GOT3 (cell line): ENCODE measurements around the gene IRF6.

Experiments used
- DNase-seq: peaks from one replicate; lab custom pipeline; 2025; ENCODE audit warnings: mixed read lengths; lab: John Stamatoyannopoulos, UW

The IRF6 gene

GRCh38 chr1:209790286-209791193, 15.4 kb downstream of the IRF6 start:
- DNase-seq: no peak

DNA sequence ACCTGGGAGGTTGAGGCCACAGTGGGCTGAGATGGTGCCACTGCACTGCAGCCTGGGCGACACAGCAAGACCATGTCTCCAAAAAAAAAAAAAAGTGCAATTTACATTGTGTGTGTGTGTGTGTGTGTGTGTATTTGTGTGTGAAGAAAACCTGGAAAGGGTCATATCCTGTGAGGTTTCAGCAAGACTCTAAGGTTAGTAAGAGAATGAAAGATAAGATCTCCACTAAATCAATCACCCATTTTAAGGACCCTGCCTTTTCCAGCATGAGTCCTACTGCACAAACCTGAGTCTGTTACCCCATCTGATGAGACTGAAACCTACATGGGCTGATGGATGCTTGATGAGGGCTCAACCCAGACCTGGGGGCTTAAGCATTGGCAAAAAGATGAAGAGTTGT, 16.7 kb downstream of the IRF6 start:
- DNase-seq: no peak

DNA sequence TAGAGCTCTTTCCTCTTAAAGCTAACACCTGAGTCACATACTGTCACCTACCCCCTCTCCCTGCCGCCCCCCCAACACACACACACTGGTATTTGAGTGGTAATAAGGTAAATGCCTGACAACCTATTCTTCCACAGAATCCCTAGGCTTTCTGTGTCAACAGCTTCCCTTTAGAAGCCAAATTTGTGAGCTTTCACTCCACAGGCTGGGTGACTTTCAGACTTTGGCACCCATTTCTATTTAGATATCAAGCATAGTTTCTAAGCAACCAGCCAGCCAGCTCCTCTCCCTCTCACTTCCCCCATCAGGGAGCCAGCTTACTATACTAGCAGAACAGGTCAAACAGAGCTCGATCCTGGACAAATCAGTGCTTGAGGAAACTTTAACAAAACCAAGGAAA, 18.4 kb downstream of the IRF6 start:
- no peak for DNase-seq

DNA sequence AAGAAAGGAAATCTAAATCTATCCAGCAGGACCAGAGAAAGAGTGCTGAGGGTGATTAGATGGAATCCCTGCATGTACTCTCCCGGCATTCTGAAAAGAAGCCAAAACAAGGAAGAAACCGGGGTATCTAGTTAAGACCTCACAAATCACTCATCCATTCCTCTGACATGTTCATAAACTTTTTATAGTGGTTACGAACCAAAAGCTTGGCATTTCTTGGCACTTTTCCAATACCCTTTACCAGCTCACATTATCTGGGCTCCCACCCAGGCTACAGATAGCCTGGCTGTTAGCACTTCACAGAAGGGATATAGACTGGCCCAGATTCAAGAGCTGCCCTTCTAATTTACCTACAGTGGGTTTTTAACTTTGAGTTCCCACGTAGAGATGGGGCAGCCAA, 19.8 kb downstream of the IRF6 start:
- DNase-seq: no peak

DNA sequence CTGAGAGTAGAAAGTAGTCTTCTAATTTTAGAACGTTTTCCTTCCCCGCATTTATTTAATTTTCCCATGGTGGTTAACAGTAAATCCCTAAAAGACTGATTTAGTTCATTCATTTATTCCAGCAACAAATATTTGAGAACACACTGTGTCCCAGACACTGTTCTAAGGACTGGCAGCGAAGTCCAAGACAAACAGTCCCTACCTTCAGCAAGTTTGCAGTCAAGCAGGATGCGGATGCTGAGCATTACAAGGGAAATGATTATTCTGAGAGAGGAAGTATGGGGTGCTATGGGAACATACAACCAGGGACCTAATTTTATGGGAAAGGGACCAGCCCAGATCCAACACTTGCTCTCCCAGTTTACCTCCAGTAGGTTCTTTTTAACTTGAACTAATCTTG, 20.4 kb downstream of the IRF6 start:
- no peak for DNase-seq

- peak; percentile 96 for DNase-seq
Observed at GRCh38 chr1:209784265-209785169, 21.4 kb downstream of the IRF6 start, which contains the start of gene C1orf74. TSS of gene C1orf74 (minus strand) at chr1:209784559. CDS start at chr1:209783634, 925 bp downstream.

DNA sequence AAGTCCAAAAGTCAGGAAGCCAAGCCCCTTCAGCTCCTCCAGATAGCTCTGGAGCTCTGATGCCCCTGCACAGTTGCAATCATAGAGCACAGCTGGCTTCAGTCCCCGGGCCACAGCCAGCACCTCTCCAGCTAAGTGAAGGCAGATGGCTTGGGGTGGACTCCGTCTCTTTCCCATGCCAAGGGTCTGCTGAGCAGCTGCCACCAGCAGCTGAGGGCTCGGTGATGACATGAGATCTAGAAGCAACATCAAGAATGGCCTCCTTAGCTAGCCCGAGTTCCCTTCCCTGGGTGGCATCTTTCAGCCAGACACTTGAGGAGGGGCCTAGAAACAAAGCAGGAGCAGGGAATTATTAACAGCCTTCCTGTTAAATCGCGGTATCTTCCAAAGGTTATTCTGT, 22.6 kb downstream of the IRF6 start:
- no peak for DNase-seq

DNA sequence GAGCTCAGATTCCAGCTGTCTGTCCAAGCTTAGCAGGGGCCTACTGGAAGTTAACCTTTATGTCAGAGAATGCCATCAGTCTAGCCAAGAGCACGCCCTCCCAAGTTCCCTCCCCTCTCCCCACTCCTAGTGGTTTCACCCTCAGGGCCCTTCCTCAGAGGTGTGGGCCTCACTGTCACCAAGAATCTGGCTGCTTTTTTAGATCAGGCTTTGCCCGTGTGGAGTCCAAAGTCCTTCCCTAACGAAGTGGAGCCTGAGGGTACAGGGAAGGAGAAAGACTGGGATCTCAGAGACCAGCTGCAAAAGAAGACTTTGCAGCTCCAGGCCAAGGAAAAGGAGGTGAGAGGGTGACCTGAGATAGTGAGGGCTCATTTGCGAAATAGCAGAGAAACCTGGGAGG, 25.7 kb downstream of the IRF6 start:
- DNase-seq: no peak

GRCh38 chr1:209778102-209778501, 27.8 kb downstream of the IRF6 start:
- DNase-seq: no peak

GRCh38 chr1:209777587-209777986, 28.4 kb downstream of the IRF6 start:
- DNase-seq: no peak

DNA sequence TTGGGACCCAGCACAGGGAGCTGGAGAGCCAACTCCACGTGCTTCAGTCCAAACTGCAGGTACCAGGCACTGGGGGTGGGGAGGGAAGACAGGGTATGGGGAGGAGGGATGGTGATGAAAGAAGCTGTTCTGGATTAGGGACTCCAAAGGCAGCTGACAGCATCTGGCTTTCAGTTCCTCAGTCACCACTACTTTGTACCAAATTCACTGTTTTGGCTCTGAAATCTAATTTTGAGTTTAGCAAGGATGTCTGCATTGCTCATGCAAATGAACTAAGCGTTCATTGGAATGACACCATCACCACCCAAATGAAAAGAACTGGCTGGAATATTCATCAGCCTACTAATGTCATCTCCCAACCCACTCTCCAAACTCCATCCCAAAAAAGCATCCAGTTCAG, 30.3 kb downstream of the IRF6 start:
- DNase-seq: no peak

DNA sequence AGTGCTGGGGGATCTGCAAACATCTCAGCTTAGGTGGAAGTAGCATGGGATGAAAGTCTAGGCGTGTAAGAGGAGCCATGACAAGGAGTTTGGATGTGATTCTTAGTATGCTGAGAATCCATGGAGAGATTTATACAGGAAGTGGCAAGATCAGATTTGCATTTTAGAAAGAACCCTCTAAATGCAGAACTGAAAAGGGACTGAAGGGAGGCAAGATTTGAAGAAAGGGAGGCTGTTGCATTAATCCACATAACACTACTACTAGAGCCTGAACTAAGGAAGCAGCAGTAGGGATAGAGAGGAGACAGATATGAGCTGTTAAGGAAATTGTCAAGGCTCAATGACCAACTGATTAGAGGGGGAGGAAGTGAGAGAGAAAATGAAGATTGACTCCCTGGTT, 31.4 kb downstream of the IRF6 start:
- no peak for DNase-seq

DNA sequence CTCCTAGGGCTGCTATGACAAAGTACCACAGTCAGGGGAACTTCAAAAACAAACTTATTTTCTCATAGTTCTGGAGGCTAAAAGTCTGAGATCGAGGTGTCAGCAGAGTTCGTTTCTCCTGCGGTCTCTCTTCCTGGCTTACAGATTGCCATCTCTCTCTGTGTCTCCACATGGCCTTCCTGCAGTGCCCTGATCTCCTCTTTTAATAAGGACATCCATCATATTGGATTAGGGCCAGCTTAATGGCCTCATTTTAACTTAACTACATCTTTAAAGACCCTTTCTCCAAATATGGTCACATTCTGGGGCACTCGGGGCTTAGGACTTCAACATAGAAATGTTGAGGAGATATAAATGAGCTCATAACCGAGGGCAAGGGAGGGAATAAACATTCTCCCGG, 33.8 kb downstream of the IRF6 start:
- DNase-seq: no peak

DNA sequence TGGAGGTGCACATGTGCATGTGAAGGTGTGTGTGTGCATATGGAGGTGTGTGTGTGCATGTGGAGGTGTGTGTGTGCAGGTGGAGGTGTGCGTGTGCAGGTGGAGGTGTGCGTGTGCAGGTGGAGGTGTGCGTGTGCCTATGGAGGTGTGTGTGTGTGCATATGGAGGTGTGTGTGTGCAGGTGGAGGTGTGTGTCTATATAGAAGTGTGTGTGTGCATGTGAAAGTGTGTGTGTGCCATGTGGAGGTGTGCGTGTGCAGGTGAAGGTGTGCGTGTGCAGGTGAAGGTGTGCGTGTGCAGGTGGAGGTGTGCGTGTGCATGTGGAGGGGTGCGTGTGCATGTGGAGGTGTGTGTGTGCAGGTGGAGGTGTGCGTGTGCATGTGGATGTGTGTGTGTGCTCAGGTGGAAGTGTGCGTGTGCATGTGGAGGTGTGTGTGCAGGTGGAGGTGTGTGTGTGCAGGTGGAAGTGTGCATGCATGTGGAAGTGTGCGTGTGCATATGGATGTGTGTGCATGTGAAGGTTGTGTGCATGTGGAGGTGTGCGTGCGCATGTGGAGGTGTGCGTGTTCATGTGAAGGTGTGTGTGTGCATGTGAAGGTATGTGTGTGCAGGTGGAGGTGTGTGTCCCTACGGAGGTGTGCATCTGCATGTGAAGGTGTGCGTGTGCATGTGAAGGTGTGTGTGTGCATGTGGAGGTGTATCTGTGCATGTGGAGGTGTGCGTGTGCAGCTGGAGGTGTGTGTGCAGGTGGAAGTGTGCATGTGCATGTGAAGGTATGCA, 35.1 kb downstream of the IRF6 start:
- no peak for DNase-seq

DNA sequence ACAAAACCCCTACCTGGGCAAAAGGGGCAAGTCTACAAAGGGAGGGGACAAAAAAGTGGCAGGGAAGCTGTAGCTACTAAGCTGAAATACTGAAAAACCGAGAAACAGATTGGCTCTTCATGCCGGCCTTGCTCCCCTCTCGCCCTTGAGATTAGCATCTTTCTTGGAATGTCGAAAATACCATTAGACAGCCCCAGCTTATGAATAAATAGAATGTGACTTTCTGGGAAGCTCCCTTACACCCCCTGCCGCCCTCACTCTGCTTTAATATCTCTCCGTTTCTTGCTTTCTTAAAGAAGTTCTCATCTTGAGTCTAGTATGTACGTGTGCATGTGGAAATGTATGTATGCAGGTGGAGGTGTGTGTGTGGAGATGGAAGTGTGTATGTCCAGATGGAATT, 36.0 kb downstream of the IRF6 start:
- no peak for DNase-seq

- DNase-seq: no peak
Observed at GRCh38 chr1:209769171-209769904, 36.6 kb downstream of the IRF6 start.

GRCh38 chr1:209768354-209768774, 37.6 kb downstream of the IRF6 start:
- no peak for DNase-seq

DNA sequence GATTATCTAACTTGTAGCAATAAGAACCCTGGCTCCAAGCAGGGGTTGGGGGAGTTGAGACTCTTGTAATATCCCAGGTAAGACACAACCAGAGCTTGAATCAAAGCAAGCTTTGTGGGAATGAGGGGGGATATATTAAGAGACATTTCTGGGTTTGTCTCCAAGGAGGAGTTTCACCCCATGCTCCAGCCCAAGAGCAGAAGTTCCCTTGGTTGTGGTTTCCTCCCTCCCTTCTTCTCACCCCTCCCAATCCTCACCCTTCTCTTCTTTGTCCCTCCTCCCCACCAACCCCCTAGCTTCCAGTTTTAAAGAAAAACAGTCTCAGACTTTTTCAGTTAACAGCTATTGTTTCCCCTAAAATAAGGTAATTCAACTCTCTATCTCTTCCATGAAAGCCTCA, 38.2 kb downstream of the IRF6 start:
- no peak for DNase-seq

DNA sequence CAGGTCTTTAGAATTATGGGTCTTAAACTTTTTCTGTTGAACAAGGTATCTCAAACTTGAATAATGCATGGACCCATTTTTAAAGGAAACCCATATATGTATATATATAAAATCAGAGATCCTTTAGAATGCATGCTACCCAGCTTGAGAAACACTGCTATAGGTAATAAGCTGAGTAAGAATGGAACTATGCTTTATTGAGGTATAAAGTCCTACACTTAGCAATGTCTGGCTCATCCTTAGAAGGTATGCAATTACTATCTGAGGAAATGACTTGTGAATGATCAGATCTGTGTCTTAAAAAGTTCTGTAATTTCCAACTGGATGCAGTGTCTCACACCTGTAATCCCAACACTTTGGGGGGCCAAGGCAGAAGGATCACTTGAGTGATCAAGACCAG, 38.8 kb downstream of the IRF6 start:
- no peak for DNase-seq

- no peak for DNase-seq
Observed at GRCh38 chr1:209766051-209766450, 39.9 kb downstream of the IRF6 start.

GRCh38 chr1:209761011-209761635, 44.8 kb downstream of the IRF6 start:
- DNase-seq: no peak
